Astrocyte (in vitro differentiated cells and primary cell): Measurements from ENCODE around the gene OPRD1.

Experiments used
- CTCF ChIP-seq: IDR thresholded peaks from 2 replicates; pipeline ENCODE4 v1.5.1; 2011; ENCODE audit warnings: low read depth, mild to moderate bottlenecking, inconsistent platforms, low read length, moderate library complexity; ENCODE audit not compliant: insufficient read depth
- EZH2 ChIP-seq: IDR thresholded peaks from 2 replicates; pipeline ENCODE4 v1.6.1; 2012; ENCODE audit warnings: mild to moderate bottlenecking, low read length, inconsistent platforms; ENCODE audit not compliant: insufficient read depth

GRCh38 chr1:28815533-28816185 is 3.7 kb downstream of the OPRD1 start:
- TF ChIP-seq CTCF (no peak), EZH2 (no peak)
